ENCODE data around the gene MAL.
"Not testable (repeated sequence)": the region's sequence is repeated elsewhere in the genome, so short reads cannot be mapped to it uniquely, and the experiment has no call there.

MAL gene

GRCh38 chr2:95036596-95037383 is 11.3 kb downstream of the MAL start:
- no peak for DNase-seq

DNA sequence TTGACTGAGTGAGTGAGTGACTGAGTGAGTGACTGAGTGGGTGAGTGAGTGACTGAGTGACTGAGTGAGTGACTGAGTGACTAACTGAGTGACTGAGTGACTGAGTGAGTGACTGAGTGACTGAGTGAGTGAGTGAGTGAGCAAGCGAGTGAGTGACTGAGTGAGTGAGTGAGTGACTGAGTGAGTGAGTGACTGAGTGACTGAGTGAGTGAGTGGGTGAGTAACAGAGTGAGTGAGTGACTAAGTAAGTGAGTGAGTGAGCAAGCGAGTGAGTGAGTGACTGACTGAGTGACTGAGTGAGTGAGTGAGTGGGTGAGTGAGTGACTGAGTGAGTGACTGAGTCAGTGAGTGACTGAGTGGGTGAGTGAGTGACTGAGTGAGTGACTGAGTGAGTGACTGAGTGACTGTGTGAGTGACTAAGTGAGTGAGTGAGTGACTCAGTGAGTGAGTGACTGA is 11.9 kb downstream of the MAL start:
- no peak for DNase-seq

DNA sequence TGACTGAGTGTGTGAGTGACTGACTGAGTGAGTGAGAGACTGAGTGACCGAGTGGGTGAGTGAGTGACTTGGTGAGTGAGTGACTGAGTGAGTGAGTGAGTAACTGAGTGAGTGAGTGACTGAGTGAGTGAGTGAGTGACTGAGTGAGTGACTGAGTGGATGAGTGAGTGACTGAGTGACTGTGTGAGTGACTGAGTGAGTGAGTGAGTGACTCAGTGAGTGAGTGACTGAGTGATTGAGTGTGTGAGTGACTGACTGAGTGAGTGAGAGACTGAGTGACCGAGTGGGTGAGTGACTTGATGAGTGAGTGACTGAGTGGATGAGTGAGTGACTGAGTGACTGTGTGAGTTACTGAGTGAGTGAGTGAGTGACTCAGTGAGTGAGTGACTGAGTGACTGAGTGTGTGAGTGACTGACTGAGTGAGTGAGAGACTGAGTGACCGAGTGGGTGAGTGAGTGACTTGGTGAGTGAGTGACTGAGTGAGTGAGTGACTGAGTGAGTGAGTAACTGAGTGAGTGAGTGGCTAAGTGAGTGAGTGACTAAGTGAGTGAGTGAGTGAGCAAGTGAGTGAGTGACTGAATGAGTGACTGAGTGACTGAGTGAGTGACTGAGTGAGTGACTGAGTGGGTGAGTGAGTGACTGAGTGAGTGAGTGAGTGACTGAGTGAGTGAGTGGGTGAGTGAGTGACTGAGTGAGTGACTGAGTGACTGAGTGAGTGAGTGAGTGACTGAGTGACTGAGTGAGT is 12.5 kb downstream of the MAL start:
- not testable (repeated sequence) for DNase-seq

DNA sequence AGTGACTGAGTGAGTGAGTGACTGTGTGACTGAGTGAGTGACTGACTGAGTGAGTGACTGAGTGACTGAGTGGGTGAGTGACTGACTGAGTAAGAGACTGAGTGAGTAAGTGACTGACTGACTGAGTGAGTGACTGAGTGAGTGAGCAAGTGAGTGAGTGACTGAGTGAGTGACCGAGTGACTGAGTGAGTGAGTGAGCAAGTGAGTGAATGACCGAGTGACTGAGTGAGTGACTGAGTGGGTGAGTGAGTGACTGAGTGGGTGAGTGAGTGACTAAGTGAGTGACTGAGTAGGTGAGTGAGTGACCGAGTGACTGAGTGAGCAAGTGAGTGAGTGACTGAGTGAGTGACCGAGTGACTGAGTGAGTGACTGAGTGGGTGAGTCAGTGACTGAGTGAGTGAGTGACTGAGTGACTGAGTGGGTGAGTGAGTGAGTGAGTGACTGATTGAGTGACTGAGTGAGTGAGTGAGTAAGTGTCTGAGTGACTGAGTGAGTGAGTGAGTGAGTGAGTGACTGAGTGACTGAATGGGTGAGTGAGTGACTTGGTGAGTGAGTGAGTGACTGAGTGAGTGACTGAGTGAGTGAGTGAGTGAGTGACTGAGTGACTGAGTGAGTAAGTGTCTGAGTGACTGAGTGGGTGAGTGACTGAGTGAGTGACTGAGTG is 13.3 kb downstream of the MAL start:
- DNase-seq, result no peak

GRCh38 chr2:95039363-95039762 is 13.9 kb downstream of the MAL start:
- no peak for DNase-seq

- no peak for DNase-seq
Observed at GRCh38 chr2:95039978-95040377, 14.5 kb downstream of the MAL start.

DNA sequence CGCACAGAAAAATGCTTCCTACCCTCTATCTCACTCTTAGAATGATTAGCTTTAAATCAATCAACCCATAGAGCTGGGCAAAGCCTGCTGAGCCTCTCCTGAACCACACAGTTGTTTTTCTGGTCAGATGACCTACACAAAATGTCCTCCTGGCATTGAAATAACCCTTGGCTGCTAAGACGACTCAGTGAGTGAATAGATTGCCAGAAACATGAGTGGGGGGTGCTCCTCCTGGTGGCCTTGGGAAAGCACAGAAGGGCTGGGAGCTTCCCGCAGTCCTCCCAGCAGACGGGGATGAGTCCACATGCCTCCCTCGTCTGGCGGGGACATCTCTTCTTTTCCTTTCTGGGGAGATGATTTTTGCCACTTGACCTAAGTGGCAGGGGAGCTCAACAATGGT is 14.9 kb downstream of the MAL start:
- DNase-seq, result no peak

- no peak for DNase-seq
Observed at GRCh38 chr2:95041060-95041823, 15.7 kb downstream of the MAL start.

GRCh38 chr2:95041824-95042442 is 16.4 kb downstream of the MAL start:
- DNase-seq, result no peak

GRCh38 chr2:95042472-95043271 is 17.2 kb downstream of the MAL start:
- DNase-seq, result no peak

DNA sequence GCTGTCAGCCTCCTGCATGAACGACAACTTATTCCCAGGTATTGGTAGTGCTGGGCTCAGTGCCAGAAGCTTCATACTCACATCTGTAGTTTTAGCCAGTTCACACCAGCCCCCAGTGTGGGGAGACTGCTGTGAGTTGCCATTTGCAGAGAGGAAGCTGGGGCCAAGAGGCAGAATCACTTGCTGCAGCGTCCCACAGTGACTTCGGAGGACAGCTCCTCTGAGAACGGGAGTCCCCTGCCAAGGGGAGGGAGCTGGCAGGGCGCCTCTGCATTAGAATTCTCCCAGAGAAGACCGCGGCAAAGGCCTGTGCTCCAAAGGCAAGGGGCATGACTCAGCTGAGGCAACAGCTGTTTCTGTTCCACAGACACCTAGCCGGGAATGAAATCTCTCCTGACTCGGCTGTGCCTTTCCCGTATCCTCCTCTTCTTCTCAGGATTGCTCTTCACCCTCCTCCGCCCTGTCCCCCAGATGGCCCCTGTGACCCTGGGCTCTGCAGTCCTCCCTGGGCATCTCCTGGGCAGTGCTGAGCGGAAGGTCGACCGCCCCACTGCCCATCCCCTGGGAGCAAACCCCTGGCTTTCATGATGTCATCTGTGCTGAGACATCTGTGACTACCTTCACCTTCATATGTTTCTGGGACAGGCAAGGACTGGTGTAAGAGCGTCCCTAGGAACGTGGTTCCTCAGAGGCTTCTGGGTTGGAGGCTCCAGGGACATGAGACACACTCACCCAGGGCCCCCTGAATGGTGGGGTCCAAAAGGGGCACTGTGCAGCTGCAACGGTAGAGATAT is 18.0 kb downstream of the MAL start:
- DNase-seq, result peak; percentile 28

GRCh38 chr2:95044601-95045000 is 19.1 kb downstream of the MAL start:
- DNase-seq, result no peak

DNA sequence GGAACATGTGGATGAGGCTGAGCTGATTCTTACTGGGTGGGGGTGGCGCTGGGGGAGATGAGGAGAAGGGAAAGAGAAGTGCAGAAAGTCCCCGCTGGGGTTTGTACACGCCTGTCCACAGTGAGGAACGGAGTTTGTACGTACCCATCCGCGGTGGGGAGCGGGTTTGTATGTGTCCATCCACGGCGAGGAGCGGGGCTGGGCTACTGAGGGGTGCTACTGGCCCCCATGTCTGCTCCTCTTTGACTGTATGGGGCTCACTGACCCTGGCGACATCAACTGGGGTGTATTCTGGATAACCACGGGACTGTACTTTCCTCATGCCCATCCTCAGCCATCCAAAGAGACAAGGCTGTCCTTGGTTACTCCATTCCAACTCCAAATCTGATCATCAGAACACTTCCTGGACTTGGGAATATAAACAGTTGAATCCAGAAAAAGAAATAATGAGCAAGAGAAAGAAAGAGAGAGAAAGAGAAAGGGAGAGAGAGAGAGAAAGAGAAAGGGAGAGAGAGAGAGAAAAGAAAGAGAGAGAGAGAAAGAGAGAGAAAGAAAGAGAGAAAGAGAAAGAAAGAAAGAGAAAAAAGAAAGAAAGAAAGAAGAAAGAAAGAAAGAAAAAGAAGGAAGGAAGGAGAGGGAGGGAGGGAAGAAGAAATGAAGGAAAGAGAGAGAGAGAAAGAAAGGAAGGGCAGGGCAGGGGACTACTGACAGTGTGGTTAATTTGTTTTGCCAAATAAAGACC is 21.0 kb downstream of the MAL start:
- no peak for DNase-seq

DNA sequence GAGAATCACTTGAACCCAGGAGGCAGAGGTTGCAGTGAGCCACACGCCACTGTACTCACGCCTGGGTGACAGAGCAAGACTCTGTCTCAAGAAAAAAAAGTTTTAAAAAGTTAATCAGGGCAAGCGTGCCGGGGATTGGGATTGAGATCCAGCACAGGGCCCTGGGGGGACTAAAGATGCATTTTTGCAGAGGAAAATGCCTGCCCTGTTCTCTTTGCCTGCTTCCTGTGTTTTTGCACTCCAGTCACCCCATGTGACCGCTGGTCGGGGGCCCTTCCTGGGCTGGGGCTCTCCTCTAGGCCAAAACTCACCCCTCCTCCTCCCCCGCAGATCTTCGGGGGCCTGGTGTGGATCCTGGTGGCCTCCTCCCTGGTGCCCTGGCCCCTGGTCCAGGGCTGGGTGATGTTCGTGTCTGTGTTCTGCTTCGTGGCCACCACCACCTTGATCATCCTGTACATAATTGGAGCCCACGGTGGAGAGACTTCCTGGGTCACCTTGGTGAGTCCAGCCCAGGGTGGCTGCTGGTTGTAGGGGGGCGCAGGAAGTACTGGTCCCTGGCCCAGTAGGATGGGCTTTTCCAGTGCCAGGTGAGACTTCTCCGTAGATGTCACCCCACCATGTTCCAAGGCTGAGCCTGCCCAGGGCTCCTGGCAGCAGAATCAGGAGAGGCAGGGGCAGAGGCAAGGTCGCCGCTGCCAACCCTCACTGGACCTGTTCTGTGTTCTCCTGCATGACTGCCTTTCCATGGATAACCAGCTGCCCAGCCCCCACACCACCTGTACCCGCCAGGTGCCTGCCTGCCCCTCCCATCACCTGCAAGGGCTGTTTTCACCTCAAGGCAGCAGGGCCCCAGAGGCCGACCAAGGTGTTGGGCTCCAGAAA is 22.4 kb downstream of the MAL start:
- no peak for DNase-seq

GRCh38 chr2:95048825-95049682 is 23.5 kb downstream of the MAL start:
- DNase-seq, result no peak

DNA sequence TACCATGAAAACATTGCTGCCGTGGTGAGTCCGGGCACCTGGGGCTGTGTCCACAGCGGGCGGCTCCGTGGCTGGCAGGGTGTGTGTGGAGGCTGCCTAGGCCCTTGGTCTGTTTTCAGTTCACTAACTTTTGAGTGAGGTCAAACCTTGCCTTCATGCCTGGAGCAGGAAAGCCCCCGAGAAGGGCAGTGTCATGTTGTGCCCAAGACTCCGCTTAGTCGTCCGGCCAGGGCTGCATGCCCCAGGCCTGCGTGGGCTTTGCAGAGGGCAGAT is 24.1 kb downstream of the MAL start:
- DNase-seq, result no peak

DNA sequence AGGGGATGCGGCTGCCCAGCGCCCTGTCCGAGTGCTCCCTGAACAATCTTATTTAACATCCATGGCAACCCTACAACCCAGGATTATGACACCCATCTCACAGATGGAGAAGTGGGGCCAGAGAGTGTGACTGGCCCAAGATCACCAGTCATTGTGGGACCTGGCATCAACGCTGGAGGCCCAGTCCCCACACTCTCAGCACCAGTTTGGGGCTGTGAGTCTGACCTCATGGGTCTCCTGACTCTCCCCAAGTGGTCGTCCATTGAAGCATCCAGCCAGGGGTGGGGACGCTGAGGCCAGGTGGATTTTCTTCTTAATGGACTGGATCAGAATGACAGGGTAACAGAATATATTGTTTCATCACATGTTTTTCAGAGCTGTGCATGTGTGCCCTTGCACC is 24.5 kb downstream of the MAL start:
- no peak for DNase-seq

All from activated CD4-positive, alpha-beta T cell treated with anti-CD3 and anti-CD28 coated beads, Interleukin-10, Interleukin-2, amounts not matched to agents 100 ng/mL and 50 ng/mL, durations not matched to agents 16 hours and 8 hours (primary cell).